Heart right ventricle (tissue), 16 donors: ENCODE measurements around the gene SPATA31D3. TPM values are rescaled to one million over a fixed set of nuclear protein-coding genes. Genes with fewer than 3 reads are reported as not detected.

Experiments used
- ATAC-seq, 8 donors: fragments of 200-7000 bp; cut with Tn5 transposase; one replicate each; pipeline ENCODE4 v1.9.1; 2020; ENCODE audit warnings: mild to moderate bottlenecking in 8 of 8, moderate library complexity in 8 of 8, moderate number of reproducible peaks in 1 of 8
- DNase-seq, 2 donors: peaks; one replicate each; pipeline ENCODE4 v3.0.0-alpha.2; 2020
- H3K27ac ChIP-seq, 10 donors: fragments of 200-600 bp; sonication (generic) in 2 of 10; one replicate each; pipeline versions ENCODE4 v1.5.0 to v1.8.0; 2020 to 2022; ENCODE audit warnings: mild to moderate bottlenecking in 3 of 10
- H3K27me3 ChIP-seq, 7 donors: fragments of 200-600 bp; one replicate each; pipeline ENCODE4 v1.8.0; 2021 to 2022; ENCODE audit warnings: mild to moderate bottlenecking in 2 of 7
- H3K36me3 ChIP-seq, 9 donors: fragments of 200-600 bp; sonication (generic) in 1 of 9; one replicate each; pipeline versions ENCODE4 v1.5.0 to v1.8.0; 2020 to 2022; ENCODE audit warnings: mild to moderate bottlenecking in 2 of 9
- H3K4me1 ChIP-seq, 9 donors: fragments of 200-600 bp; sonication (generic) in 1 of 9; one replicate each; pipeline versions ENCODE4 v1.5.0 to v1.8.0; 2020 to 2022; ENCODE audit warnings: mild to moderate bottlenecking in 4 of 9
- H3K4me3 ChIP-seq, 10 donors: fragments of 200-600 bp; sonication (generic) in 2 of 10; one replicate each; pipeline versions ENCODE4 v1.5.0 to v1.8.0; 2020 to 2022; ENCODE audit warnings: mild to moderate bottlenecking in 7 of 10, moderate library complexity in 2 of 10
- H3K9me3 ChIP-seq, 11 donors: fragments of 200-600 bp in 10 of 11; sonication (generic) in 2 of 11; one replicate each; pipeline versions ENCODE4 v1.5.0 to v1.8.0; 2013 to 2022; ENCODE audit warnings: mild to moderate bottlenecking in 2 of 11, control low read depth in 1 of 11, moderate library complexity in 1 of 11
- WGBS, 2 donors: extraction: QIAGEN DNeasy Blood & Tissue Kit; methylation state at CpG; one replicate each; pipeline ENCODE4 v1.1.7; 2013; ENCODE audit warnings: inconsistent platforms in 1 of 2; 5-methylcytosine and 5-hydroxymethylcytosine counted together
- intact Hi-C, 10 donors: fragments of 100-400 bp; cut with DNase I; formaldehyde crosslinking; loops; one replicate each; pipeline versions ENCODE4 v1.11.1 to v1.14.2; 2022
- polyA plus RNA-seq, 2 donors: library from polyadenylated mRNA; stranded (reverse); fragments of 200-250 nt; gene quantifications; one replicate each; pipeline ENCODE4 v1.2.3, GENCODE V29; 2013
- total RNA-seq, 10 donors: library from RNA; stranded (reverse); fragmentation: NEBNext Ultra II Directional in 3 of 10; extraction: Animal tissue kit (Norgen Biotek cat#: 25700) in 3 of 10; gene quantifications; one replicate each; pipeline versions ENCODE4 v1.2.1 to v1.2.4, GENCODE V29; 2021 to 2023
- TF ChIP-seq, protein P1 (sequence below), 9 donors: fragments of 200-600 bp; sonication (generic) in 2 of 9; IDR thresholded peaks; one replicate each; pipeline versions ENCODE4 v1.5.0 to v1.8.0; 2021 to 2022; ENCODE audit warnings: antibody characterized with exemption in 9 of 9, mild to moderate bottlenecking in 5 of 9, moderate library complexity in 1 of 9
- donor health status: Arrhythmogenic right ventricular cardiomyopathy.
- donor health status: ischemic (EF 13 %, LVEDD 7.1; RV severe dilation, severe dysfunction).
- donor health status: healthy with polysubstance abuse.
- donor health status: DM: no; HTN: yes; CAD: no.
- donor health status: DM: no; HTN: no; CAD: no.
- donor health status: ischemic (EF 25% LVEDD 6.9; RV normal size, moderate dysfunction).
- donor health status: ischemic (EF 25% LVEDD 5.7; RV mildly dilated, moderate dysfunction).
- donor health status: healthy.
- donor health status: DM: yes; HTN: yes; CAD: no.
- donor health status: Ischemic cardiomyopathy.
- donor health status: ischemic (EF 35%, LVEDD 5.7; RV mildly dilated, moderate dysfunction).
- donor health status: nonischemic (EF 11% LVEDD 7.7; RV severe dilation, severe dysfunction).
- donor health status: DM: yes; HTN: yes; CAD: no.
- donor health status: PGD.
- donor health status: ischemic (EF 29% LVEDD 5.4; RV normal size, mild dysfunction).
- donor health status: nonischemic (EF 23%, LVEDD 6.1; RV moderate dilation, normal function).

The SPATA31D3 gene
- total and polyA plus RNA-seq, 12 donors = not detected

- intact Hi-C loops = no loop called here
- Histone ChIP-seq H3K27me3 (no peaks in the 10 kb centered on the region), H3K4me1 (no peaks in the 10 kb centered on the region), H3K9me3 (peaks cover 0 to 34% (median 20%) of the 10 kb centered on the region in 11 donors), H3K27ac (no peak overlapping the region), H3K36me3 (no peaks in the 10 kb centered on the region), H3K4me3 (no peak overlapping the region)
- TF ChIP-seq, protein P1, sequence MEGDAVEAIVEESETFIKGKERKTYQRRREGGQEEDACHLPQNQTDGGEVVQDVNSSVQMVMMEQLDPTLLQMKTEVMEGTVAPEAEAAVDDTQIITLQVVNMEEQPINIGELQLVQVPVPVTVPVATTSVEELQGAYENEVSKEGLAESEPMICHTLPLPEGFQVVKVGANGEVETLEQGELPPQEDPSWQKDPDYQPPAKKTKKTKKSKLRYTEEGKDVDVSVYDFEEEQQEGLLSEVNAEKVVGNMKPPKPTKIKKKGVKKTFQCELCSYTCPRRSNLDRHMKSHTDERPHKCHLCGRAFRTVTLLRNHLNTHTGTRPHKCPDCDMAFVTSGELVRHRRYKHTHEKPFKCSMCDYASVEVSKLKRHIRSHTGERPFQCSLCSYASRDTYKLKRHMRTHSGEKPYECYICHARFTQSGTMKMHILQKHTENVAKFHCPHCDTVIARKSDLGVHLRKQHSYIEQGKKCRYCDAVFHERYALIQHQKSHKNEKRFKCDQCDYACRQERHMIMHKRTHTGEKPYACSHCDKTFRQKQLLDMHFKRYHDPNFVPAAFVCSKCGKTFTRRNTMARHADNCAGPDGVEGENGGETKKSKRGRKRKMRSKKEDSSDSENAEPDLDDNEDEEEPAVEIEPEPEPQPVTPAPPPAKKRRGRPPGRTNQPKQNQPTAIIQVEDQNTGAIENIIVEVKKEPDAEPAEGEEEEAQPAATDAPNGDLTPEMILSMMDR (IDR thresholded peaks at IDR 0.05) = no peak
- ATAC-seq = no peak
- no peak for DNase-seq
These were observed 12.3 kb downstream of the SPATA31D3 start for GRCh38 chr9:81955625-81956024.

GRCh38 chr9:81964218-81965171, 21.2 kb downstream of the SPATA31D3 start:
- 81 to 86% methylated on average over 6 of the region's 6 CpGs for WGBS, 2 donors
- DNase-seq (no peak), ATAC-seq (no peak)
- no peaks in the 10 kb centered on the region for H3K36me3 ChIP-seq
- intact Hi-C loops = no loop called here
- no peaks in the 10 kb centered on the region for H3K4me1 ChIP-seq
- H3K27me3 ChIP-seq = no peaks in the 10 kb centered on the region
- H3K9me3 ChIP-seq = peaks cover 0 to 12% (median 0%) of the 10 kb centered on the region in 11 donors
- H3K4me3 ChIP-seq = no peak overlapping the region
- no peak overlapping the region for H3K27ac ChIP-seq
- TF ChIP-seq, protein P1 (IDR thresholded peaks at IDR 0.05) = no peak

GRCh38 chr9:81968026-81968425, 24.7 kb downstream of the SPATA31D3 start:
- intact Hi-C loops = no loop called here
- Histone ChIP-seq H3K9me3 (peaks cover 0 to 12% (median 0%) of the 10 kb centered on the region in 11 donors), H3K4me1 (no peaks in the 10 kb centered on the region), H3K27me3 (no peaks in the 10 kb centered on the region), H3K36me3 (no peaks in the 10 kb centered on the region), H3K27ac (no peak overlapping the region), H3K4me3 (no peak overlapping the region)
- ATAC-seq (no peak), DNase-seq (no peak)
- TF ChIP-seq, protein P1 (IDR thresholded peaks at IDR 0.05) = no peak
- 89 to 92% methylated on average over 3 of the region's 3 CpGs for WGBS, 2 donors

DNA sequence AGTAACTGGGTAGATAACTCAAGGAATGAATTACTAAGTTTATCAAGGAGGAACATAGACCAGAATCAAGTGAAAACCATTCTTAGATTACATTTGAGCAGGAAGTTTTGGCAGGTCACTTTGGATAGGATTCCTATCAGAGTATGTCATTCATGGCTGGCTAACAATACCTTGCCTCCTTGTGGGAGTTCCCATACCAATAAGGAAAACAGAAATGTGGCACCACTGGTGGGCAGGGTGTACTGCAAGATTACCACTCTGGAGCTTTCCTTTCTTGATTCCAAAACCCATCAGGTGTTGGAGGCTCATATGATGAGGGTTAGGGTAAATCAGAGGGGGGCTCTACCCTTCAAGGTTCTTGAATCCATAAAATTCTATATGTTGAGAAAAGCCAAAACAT, 26.7 kb downstream of the SPATA31D3 start:
- TF ChIP-seq, protein P1 (IDR thresholded peaks at IDR 0.05) = no peak
- no peaks in the 10 kb centered on the region for H3K4me1 ChIP-seq
- no peak overlapping the region for H3K4me3 ChIP-seq
- DNase-seq = no peak
- intact Hi-C loops = no loop called here
- ATAC-seq = no peak
- H3K36me3 ChIP-seq = no peaks in the 10 kb centered on the region
- H3K27me3 ChIP-seq = no peaks in the 10 kb centered on the region
- peaks cover 0 to 22% (median 0%) of the 10 kb centered on the region in 11 donors for H3K9me3 ChIP-seq
- no peak overlapping the region for H3K27ac ChIP-seq
